NT2/D1 (cell line): ENCODE results near the gene MAN1B1.

Experiments
- YY1 ChIP-seq: IDR thresholded peaks from 2 replicates; pipeline ENCODE4 v1.6.1; 2011; ENCODE audit not compliant: insufficient read length, insufficient read depth
- ZNF274 ChIP-seq: IDR thresholded peaks from 2 replicates; pipeline ENCODE4 v1.6.1; 2011; ENCODE audit warnings: mild to moderate bottlenecking, low read depth, low read length

- TF ChIP-seq ZNF274 (no peak), YY1 (no peak)
Observed at GRCh38 chr9:137070906-137071275, 15.9 kb upstream of the MAN1B1 start.
